ENCODE results near the gene ZNF740.
A peak's percentile ranks its signal among the peaks of the same experiment; 100 is the strongest.

The ZNF740 gene

GRCh38 chr12:53211476-53212381 is 31.2 kb downstream of the ZNF740 start:
- peak; percentile 30 for TF ChIP-seq CTCF (IDR thresholded peaks at IDR 0.05; ENCODE audit: low read depth, low read length)
- DNase-seq (ENCODE audit: extremely low read depth, low read depth): no peak

- DNase-seq (ENCODE audit: extremely low read depth, low read depth): no peak
- TF ChIP-seq CTCF (IDR thresholded peaks at IDR 0.05; ENCODE audit: low read depth, low read length): no peak
These were observed 32.4 kb downstream of the ZNF740 start for GRCh38 chr12:53212931-53213330.

- no peak for DNase-seq (ENCODE audit: extremely low read depth, low read depth)
- peak; percentile 90 for TF ChIP-seq CTCF (IDR thresholded peaks at IDR 0.05; ENCODE audit: low read depth, low read length)
These were observed 32.8 kb downstream of the ZNF740 start for GRCh38 chr12:53213348-53213747.

- TF ChIP-seq CTCF (IDR thresholded peaks at IDR 0.05; ENCODE audit: low read depth, low read length): no peak
- DNase-seq (ENCODE audit: extremely low read depth, low read depth): no peak
These were observed 33.7 kb downstream of the ZNF740 start for GRCh38 chr12:53214221-53214620.

- DNase-seq (ENCODE audit: extremely low read depth, low read depth): no peak
These were observed 34.3 kb downstream of the ZNF740 start for GRCh38 chr12:53214687-53215455.

GRCh38 chr12:53215497-53215896 is 35.0 kb downstream of the ZNF740 start:
- DNase-seq (ENCODE audit: extremely low read depth, low read depth): no peak
- no peak for TF ChIP-seq CTCF (IDR thresholded peaks at IDR 0.05; ENCODE audit: low read depth, low read length)

More at GRCh38 chr12:53214687-53215455, 34.3 kb downstream of the ZNF740 start:
- TF ChIP-seq CTCF (IDR thresholded peaks at IDR 0.05; ENCODE audit: low read depth, low read length): no peak
